Kidney epithelial cell (primary cell): Measurements from ENCODE around the gene STXBP6. TPM values are rescaled to one million over a fixed set of nuclear protein-coding genes. Genes with fewer than 3 reads are reported as not detected.
A peak's percentile ranks its signal among the peaks of the same experiment; 100 is the strongest.

Source experiments
- DNase-seq: peaks from one replicate; pipeline ENCODE4 v3.0.0-alpha.2; 2010; ENCODE audit warnings: low read depth
- H3K27me3 ChIP-seq: 2 replicates; pipeline ENCODE4 v1.6.0; 2011; ENCODE audit warnings: low read length; ENCODE audit not compliant: control insufficient read depth, insufficient read depth
- H3K36me3 ChIP-seq: 2 replicates; pipeline ENCODE4 v1.5.1; 2011; ENCODE audit warnings: low read length; ENCODE audit not compliant: control insufficient read depth, insufficient read depth
- H3K4me3 ChIP-seq: 2 replicates; pipeline ENCODE4 v1.5.1; 2011; ENCODE audit warnings: low read depth, mild to moderate bottlenecking, control low read depth, low read length
- CTCF ChIP-seq: IDR thresholded peaks from 2 replicates; pipeline ENCODE4 v1.5.1; 2011; ENCODE audit warnings: mild to moderate bottlenecking, moderate library complexity, low read length, control low read depth, inconsistent platforms; ENCODE audit not compliant: insufficient read depth, poor library complexity, severe bottlenecking
- total RNA-seq: library from RNA; depleted of rRNA; stranded (reverse); fragments of >200 nt; gene quantifications from 2 replicates; pipeline ENCODE4 v1.2.3, GENCODE V29; 2015

The STXBP6 gene
- total RNA-seq, 1 donor from 2014 or later = 0.38 TPM

DNA sequence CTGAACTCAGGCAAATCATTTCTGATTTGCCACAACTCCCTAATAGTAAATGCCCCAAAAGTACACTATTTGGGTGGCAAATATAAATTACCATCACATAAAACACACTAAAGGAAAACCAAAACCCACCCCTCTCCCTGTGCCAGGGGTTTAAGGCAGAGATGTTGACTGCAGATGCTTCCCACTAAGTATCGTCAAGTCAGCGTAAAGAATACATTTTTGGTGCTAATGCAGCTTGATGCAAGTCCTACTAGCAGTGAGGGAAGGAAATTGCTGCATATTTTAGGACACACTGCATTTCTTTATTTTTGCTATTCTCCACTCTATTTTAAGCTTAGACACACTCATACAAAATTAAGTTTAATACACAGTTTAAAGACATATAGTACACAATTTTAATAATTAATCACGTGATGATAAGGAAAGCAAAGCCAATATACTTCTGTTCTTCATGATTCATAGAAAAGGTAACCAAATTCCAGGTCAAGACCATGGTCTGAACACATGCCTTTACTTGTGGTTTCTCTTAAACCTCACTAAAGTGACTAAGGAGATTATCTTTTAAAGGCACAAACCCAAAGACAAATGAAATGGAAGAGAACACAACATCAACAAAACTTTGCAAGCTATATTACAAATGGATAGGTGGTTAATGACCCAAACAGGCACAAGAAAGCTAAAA, 162.2 kb downstream of the STXBP6 start:
- no peak for TF ChIP-seq CTCF
- no peak overlapping the region for H3K4me3 ChIP-seq
- DNase-seq = peak; percentile 39
- H3K36me3 ChIP-seq = no peaks in the 10 kb centered on the region
- no peaks in the 10 kb centered on the region for H3K27me3 ChIP-seq

DNA sequence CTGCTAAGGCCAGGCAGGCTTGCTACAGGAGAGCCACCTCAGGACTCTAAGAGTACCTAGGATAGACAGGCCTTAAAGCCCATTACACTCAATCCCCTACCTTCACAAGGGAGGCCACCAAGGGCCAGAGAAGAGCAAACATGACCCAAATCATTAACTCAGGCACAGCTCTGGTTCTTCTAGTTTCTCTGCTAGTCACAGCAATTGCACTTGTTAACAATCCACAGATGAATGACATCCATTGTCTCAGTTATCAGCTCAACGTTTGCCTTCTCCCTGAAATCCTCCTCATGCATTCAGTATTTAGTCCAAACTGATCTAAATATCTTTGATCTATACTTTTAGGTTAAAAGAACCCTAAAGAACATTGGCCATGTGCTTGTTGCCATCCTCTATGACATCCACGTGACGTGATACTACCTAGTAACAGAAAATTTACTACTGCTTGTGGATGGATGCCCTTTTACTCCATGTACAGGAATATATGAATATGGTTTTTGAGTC, 164.5 kb downstream of the STXBP6 start:
- TF ChIP-seq CTCF = no peak
- Histone ChIP-seq H3K4me3 (no peak overlapping the region), H3K36me3 (no peaks in the 10 kb centered on the region), H3K27me3 (no peaks in the 10 kb centered on the region)
- DNase-seq = no peak

- H3K27me3 ChIP-seq = no peaks in the 10 kb centered on the region
- no peak for TF ChIP-seq CTCF
- DNase-seq = no peak
- no peaks in the 10 kb centered on the region for H3K36me3 ChIP-seq
- H3K4me3 ChIP-seq = no peak overlapping the region
These were observed 166.4 kb downstream of the STXBP6 start for GRCh38 chr14:24883576-24883975.

GRCh38 chr14:24881116-24881893, 168.6 kb downstream of the STXBP6 start:
- TF ChIP-seq CTCF = no peak
- no peaks in the 10 kb centered on the region for H3K36me3 ChIP-seq
- no peak for DNase-seq
- no peak overlapping the region for H3K4me3 ChIP-seq
- H3K27me3 ChIP-seq = no peaks in the 10 kb centered on the region

DNA sequence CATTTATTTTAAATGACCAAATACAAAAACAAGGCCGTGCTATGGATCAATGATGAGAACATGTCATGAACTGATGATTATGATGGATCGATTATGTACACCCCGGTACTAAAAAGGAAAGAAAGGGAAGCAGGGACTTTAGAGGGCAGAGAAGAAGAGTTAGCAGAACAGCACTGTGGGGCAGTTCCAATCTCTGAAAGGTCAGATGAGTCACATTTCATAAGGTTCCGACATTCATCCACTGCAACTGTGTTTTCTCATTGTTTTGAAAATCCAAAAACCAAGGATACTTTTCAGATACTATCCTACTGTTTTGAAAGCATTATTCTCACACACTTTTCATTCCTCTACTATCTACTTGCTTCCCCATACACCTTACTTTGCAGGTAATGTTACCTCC, 169.3 kb downstream of the STXBP6 start:
- DNase-seq = no peak
- no peak for TF ChIP-seq CTCF
- Histone ChIP-seq H3K27me3 (no peaks in the 10 kb centered on the region), H3K36me3 (no peaks in the 10 kb centered on the region), H3K4me3 (no peak overlapping the region)
